ENCODE data around the gene CERT1.

CERT1 gene

DNA sequence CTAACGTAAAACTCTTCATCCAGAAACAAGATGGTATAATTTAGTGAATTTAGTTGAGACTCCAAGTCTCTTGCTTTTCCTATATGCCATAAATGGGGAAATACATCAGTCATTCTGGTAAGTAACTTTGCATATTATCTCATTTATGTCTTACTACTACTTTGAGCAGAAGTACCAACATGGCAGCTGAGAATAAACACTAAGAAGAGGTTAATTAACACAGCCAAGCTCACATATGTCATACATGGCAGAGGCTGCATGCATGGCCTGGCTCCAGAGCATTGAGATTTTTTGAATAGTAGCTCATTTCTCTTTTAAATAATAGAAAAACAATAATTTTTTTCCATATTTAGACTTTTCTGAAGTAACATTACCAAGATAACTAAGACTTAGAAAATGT is 54.3 kb downstream of the CERT1 start:
- H3K79me2 ChIP-seq (ENCODE audit: insufficient read depth, low read length): no peaks in the 10 kb centered on the region
- TF ChIP-seq, protein P1, sequence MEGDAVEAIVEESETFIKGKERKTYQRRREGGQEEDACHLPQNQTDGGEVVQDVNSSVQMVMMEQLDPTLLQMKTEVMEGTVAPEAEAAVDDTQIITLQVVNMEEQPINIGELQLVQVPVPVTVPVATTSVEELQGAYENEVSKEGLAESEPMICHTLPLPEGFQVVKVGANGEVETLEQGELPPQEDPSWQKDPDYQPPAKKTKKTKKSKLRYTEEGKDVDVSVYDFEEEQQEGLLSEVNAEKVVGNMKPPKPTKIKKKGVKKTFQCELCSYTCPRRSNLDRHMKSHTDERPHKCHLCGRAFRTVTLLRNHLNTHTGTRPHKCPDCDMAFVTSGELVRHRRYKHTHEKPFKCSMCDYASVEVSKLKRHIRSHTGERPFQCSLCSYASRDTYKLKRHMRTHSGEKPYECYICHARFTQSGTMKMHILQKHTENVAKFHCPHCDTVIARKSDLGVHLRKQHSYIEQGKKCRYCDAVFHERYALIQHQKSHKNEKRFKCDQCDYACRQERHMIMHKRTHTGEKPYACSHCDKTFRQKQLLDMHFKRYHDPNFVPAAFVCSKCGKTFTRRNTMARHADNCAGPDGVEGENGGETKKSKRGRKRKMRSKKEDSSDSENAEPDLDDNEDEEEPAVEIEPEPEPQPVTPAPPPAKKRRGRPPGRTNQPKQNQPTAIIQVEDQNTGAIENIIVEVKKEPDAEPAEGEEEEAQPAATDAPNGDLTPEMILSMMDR (IDR thresholded peaks at IDR 0.05; ENCODE audit: low read length): no peak
- no peak for TF ChIP-seq EZH2 (IDR thresholded peaks at IDR 0.05; ENCODE audit: borderline replicate concordance, low read length)
- H3K27ac ChIP-seq (ENCODE audit: low read depth, low read length, poor library complexity, severe bottlenecking): no peak overlapping the region
- H3K36me3 ChIP-seq (ENCODE audit: insufficient read depth, low read length): peaks cover 17% of the 10 kb centered on the region
- H2AFZ ChIP-seq (ENCODE audit: low read length): no peak overlapping the region
- no peaks in the 10 kb centered on the region for H4K20me1 ChIP-seq (ENCODE audit: insufficient read depth, low read length)
- H3K9me3 ChIP-seq (ENCODE audit: low read length): no peaks in the 10 kb centered on the region
- peaks cover 21% of the 10 kb centered on the region for H3K4me1 ChIP-seq (ENCODE audit: insufficient read depth, low read length, severe bottlenecking)
- no peak overlapping the region for H3K4me3 ChIP-seq (ENCODE audit: low read depth, low read length, poor library complexity, severe bottlenecking)
- no peak overlapping the region for H3K4me2 ChIP-seq (ENCODE audit: low read length)
- no peaks in the 10 kb centered on the region for H3F3A ChIP-seq (ENCODE audit: insufficient read depth, low read length)
- H3K9ac ChIP-seq (ENCODE audit: low read length): no peak overlapping the region
- no peaks in the 10 kb centered on the region for H3K27me3 ChIP-seq (ENCODE audit: insufficient read depth, low read length)
- no peaks in the 10 kb centered on the region for H3K9me2 ChIP-seq (ENCODE audit: low read depth, low read length)

DNA sequence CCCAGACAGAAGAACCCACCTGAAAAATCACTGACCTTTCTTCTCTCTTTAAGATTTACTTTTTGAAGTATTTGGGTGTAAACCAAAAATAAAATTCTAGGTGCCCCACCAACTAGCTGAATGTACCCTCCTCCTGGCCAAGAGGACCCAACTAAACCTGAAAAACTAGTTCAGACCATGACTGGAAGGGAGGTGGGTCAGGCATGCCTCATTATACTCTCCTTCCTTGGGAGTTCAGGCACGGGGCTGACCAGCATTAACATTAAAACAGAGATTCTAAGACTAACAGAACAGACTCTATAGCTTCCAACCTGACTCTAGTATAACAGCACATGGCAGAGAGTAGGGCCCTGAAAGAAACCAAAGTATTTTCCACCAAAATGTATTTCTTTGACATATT is 61.4 kb downstream of the CERT1 start:
- TF ChIP-seq, protein P1 (IDR thresholded peaks at IDR 0.05; ENCODE audit: low read length): no peak
- no peak for TF ChIP-seq EZH2 (IDR thresholded peaks at IDR 0.05; ENCODE audit: borderline replicate concordance, low read length)
- Histone ChIP-seq H3F3A (ENCODE audit: insufficient read depth, low read length) (no peaks in the 10 kb centered on the region), H3K27me3 (ENCODE audit: insufficient read depth, low read length) (no peaks in the 10 kb centered on the region), H4K20me1 (ENCODE audit: insufficient read depth, low read length) (no peaks in the 10 kb centered on the region), H3K4me2 (ENCODE audit: low read length) (no peak overlapping the region), H3K9ac (ENCODE audit: low read length) (no peak overlapping the region), H3K27ac (ENCODE audit: low read depth, low read length, poor library complexity, severe bottlenecking) (no peak overlapping the region), H3K36me3 (ENCODE audit: insufficient read depth, low read length) (peaks cover 8% of the 10 kb centered on the region), H3K9me2 (ENCODE audit: low read depth, low read length) (no peaks in the 10 kb centered on the region), H3K9me3 (ENCODE audit: low read length) (peaks cover 17% of the 10 kb centered on the region), H3K79me2 (ENCODE audit: insufficient read depth, low read length) (no peaks in the 10 kb centered on the region), H2AFZ (ENCODE audit: low read length) (no peak overlapping the region), H3K4me3 (ENCODE audit: low read depth, low read length, poor library complexity, severe bottlenecking) (no peak overlapping the region), H3K4me1 (ENCODE audit: insufficient read depth, low read length, severe bottlenecking) (no peaks in the 10 kb centered on the region)

DNA sequence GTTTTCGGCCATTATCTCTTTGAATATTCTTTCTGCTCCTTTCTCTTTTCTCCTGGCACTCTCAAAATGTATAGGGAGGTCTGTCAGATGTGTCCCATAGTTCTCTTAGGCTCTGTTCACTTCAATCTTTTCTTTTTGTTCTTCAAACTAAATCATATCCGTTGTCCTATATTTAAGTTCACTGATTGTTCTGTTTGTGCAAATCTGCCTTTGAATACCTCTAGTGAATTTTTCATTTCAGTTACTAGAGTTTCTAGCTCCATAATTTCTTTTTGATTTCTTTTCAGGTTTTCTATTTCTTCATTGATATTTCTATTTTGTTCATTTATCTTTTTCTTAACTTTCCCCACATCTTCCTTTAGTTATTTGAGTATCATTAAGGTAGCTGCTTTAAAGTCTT is 65.4 kb downstream of the CERT1 start:
- H3K79me2 ChIP-seq (ENCODE audit: insufficient read depth, low read length): no peaks in the 10 kb centered on the region
- H3K27me3 ChIP-seq (ENCODE audit: insufficient read depth, low read length): no peaks in the 10 kb centered on the region
- H3K4me2 ChIP-seq (ENCODE audit: low read length): no peak overlapping the region
- H3K4me1 ChIP-seq (ENCODE audit: insufficient read depth, low read length, severe bottlenecking): no peaks in the 10 kb centered on the region
- H3K9ac ChIP-seq (ENCODE audit: low read length): no peak overlapping the region
- H2AFZ ChIP-seq (ENCODE audit: low read length): no peak overlapping the region
- H4K20me1 ChIP-seq (ENCODE audit: insufficient read depth, low read length): no peaks in the 10 kb centered on the region
- H3K9me3 ChIP-seq (ENCODE audit: low read length): peaks cover 17% of the 10 kb centered on the region
- TF ChIP-seq, protein P1 (IDR thresholded peaks at IDR 0.05; ENCODE audit: low read length): no peak
- no peak for TF ChIP-seq EZH2 (IDR thresholded peaks at IDR 0.05; ENCODE audit: borderline replicate concordance, low read length)
- H3K9me2 ChIP-seq (ENCODE audit: low read depth, low read length): no peaks in the 10 kb centered on the region
- H3K4me3 ChIP-seq (ENCODE audit: low read depth, low read length, poor library complexity, severe bottlenecking): no peak overlapping the region
- no peak overlapping the region for H3K27ac ChIP-seq (ENCODE audit: low read depth, low read length, poor library complexity, severe bottlenecking)
- H3K36me3 ChIP-seq (ENCODE audit: insufficient read depth, low read length): no peaks in the 10 kb centered on the region
- H3F3A ChIP-seq (ENCODE audit: insufficient read depth, low read length): no peaks in the 10 kb centered on the region

All from OCI-LY1 (cell line).